ENCODE measurements around the gene TK2. TPM values are rescaled to one million over a fixed set of nuclear protein-coding genes. Genes with fewer than 3 reads are reported as not detected.

TK2 gene
- total RNA-seq, 1 donor from 2014 or later, result 25.2 TPM

DNA sequence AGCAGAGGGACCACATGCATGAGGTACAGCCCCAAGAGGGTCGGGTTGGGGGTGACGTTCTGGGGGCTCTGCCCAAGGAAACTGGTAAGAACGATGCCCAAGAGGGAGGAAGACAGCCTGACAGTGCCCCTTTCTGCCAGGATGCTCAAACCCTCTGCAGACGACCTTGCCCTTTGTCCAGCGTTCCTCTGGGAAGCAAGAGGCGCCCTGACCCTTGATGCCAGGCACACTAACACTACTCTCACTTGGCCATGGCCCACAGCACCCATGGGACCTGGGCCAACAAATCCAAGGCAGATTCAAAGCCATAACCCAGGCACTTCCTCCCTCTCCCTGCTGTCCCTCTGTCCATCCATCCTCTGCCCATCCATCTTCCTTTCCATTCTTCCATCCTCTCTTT lies 20.4 kb downstream of the TK2 start:
- no peak overlapping the region for H3K4me3 ChIP-seq (ENCODE audit: low read depth, low read length)
- peaks cover 3% of the 10 kb centered on the region for H3K36me3 ChIP-seq (ENCODE audit: control insufficient read depth, insufficient read depth, low read length)
- TF ChIP-seq, protein P1, sequence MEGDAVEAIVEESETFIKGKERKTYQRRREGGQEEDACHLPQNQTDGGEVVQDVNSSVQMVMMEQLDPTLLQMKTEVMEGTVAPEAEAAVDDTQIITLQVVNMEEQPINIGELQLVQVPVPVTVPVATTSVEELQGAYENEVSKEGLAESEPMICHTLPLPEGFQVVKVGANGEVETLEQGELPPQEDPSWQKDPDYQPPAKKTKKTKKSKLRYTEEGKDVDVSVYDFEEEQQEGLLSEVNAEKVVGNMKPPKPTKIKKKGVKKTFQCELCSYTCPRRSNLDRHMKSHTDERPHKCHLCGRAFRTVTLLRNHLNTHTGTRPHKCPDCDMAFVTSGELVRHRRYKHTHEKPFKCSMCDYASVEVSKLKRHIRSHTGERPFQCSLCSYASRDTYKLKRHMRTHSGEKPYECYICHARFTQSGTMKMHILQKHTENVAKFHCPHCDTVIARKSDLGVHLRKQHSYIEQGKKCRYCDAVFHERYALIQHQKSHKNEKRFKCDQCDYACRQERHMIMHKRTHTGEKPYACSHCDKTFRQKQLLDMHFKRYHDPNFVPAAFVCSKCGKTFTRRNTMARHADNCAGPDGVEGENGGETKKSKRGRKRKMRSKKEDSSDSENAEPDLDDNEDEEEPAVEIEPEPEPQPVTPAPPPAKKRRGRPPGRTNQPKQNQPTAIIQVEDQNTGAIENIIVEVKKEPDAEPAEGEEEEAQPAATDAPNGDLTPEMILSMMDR (IDR thresholded peaks at IDR 0.05; ENCODE audit: insufficient read depth, low read length, poor library complexity, severe bottlenecking), result no peak
- no peaks in the 10 kb centered on the region for H3K27me3 ChIP-seq (ENCODE audit: control insufficient read depth, insufficient read depth, low read length)
- no peak for DNase-seq (ENCODE audit: low read depth)

DNA sequence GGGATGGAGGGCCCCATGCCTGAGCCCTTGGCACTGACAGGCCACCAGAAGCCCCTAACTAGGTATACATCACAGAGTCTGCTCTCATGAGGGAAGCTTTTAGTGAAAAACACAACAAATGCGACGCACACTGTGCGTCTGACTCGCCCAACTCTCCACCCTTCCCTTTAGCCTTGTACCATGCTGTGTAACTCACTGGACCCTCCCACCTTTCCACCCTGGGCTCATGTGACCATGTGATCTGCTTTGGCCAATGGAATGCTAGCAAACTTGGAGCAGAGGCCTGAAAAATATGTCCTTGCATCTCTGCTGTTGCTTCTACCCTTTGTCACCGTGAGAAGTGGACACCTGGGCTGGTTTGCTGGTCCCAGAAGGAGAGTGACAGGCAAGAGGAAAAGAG lies 21.6 kb downstream of the TK2 start:
- Histone ChIP-seq H3K36me3 (ENCODE audit: control insufficient read depth, insufficient read depth, low read length) (peaks cover 1% of the 10 kb centered on the region), H3K27me3 (ENCODE audit: control insufficient read depth, insufficient read depth, low read length) (no peaks in the 10 kb centered on the region), H3K4me3 (ENCODE audit: low read depth, low read length) (no peak overlapping the region)
- DNase-seq (ENCODE audit: low read depth), result no peak
- TF ChIP-seq, protein P1 (IDR thresholded peaks at IDR 0.05; ENCODE audit: insufficient read depth, low read length, poor library complexity, severe bottlenecking), result no peak

DNA sequence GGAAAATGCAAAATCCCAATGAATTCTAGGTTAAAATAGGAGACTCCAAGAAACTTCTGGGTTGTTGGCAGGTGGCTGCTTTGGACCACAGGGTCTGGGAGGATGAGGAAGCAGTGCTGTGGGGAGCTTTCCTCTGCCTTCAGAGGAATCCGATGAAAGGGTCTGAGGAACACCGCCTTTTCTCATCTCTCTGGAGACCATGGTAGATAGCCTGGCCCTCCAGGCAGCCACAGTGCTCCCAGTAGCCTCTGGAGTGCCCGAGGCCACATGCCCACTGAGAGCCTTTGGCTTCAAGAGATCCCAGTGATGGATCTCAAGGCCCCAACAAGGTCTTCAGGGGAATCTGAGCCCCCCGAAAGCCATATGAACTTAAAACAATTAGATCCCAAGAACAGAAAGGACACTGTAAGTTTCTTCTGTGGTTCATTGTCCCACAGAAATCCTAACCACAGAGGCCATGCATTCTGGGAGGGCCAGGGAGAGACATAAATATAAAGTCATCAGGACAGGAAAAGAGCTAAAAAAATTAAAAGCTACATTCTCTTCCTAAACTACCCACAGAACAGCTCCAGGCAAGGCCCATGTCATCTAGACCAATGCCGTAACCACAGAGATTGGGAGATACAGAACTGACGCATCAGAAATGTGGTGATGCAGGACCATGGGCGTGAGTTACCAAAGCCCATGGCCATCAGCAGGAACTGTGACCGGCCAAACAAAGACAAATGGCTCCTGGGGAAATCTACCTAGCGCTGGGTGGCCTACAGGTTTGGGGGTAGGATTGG lies 24.3 kb downstream of the TK2 start:
- peaks cover 1% of the 10 kb centered on the region for H3K36me3 ChIP-seq (ENCODE audit: control insufficient read depth, insufficient read depth, low read length)
- H3K27me3 ChIP-seq (ENCODE audit: control insufficient read depth, insufficient read depth, low read length), result no peaks in the 10 kb centered on the region
- no peak for DNase-seq (ENCODE audit: low read depth)
- TF ChIP-seq, protein P1 (IDR thresholded peaks at IDR 0.05; ENCODE audit: insufficient read depth, low read length, poor library complexity, severe bottlenecking), result no peak
- no peak overlapping the region for H3K4me3 ChIP-seq (ENCODE audit: low read depth, low read length)

DNA sequence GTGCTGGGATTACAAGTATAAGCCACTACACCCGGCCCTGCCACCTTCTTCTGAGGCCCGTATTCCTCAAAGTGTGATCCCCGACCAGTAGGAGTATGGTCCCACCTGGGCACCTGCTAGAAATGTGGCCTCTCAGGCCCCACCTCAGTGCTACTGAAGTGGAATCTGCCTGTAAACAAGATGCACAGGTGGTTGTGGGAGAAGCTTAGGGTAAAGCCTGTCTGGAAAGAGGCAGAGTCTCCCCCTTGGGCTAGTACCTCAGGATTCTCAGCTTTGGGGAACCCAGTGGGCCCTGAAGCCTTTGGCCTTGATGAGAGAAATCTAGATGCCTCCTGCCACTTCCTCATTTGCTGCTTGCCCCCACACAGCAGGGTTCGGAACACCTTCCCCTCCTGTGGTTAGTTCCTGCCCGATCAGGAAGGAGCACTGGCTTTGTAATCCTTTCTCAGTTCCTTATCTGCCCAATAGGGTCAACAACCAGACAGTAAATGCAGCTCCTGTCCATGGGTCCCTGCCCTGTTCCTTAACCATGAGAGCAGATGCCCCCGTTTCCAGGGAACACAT lies 25.2 kb downstream of the TK2 start:
- TF ChIP-seq, protein P1 (IDR thresholded peaks at IDR 0.05; ENCODE audit: insufficient read depth, low read length, poor library complexity, severe bottlenecking), result no peak

DNA sequence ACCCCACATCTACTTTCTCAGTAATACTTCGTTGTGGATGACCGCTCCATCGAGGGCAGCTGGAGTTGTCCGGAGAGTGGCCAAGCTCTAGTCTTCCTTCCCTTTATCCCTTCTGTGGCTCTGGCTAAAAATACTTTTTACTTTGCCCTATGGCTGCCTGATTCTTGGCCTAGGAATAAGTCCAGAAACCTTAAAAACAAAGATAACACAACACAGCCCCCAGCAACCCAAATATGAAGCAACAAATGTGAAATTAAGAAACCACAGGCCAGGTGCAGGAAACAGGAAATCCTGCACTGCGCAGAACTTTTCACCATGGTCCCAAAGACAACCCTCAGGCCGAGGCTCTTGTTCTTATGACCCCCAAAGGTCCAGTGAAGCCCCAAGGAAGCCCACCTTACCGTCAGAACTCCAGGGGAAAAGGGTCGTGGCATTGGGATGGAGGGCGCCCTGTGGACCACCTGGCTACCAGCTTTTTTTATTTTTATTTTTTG lies 26.0 kb downstream of the TK2 start:
- no peaks in the 10 kb centered on the region for H3K27me3 ChIP-seq (ENCODE audit: control insufficient read depth, insufficient read depth, low read length)
- DNase-seq (ENCODE audit: low read depth), result no peak
- H3K4me3 ChIP-seq (ENCODE audit: low read depth, low read length), result no peak overlapping the region
- TF ChIP-seq, protein P1 (IDR thresholded peaks at IDR 0.05; ENCODE audit: insufficient read depth, low read length, poor library complexity, severe bottlenecking), result no peak
- peaks cover 3% of the 10 kb centered on the region for H3K36me3 ChIP-seq (ENCODE audit: control insufficient read depth, insufficient read depth, low read length)

More for the DNA sequence above, 25.2 kb downstream of the TK2 start:
- H3K36me3 ChIP-seq (ENCODE audit: control insufficient read depth, insufficient read depth, low read length), result peaks cover 3% of the 10 kb centered on the region
- no peak for DNase-seq (ENCODE audit: low read depth)
- no peaks in the 10 kb centered on the region for H3K27me3 ChIP-seq (ENCODE audit: control insufficient read depth, insufficient read depth, low read length)
- no peak overlapping the region for H3K4me3 ChIP-seq (ENCODE audit: low read depth, low read length)

All from kidney epithelial cell (primary cell).